IMR-90 (cell line): ENCODE measurements around the gene GPR75. TPM values are rescaled to one million over a fixed set of nuclear protein-coding genes. Genes with fewer than 3 reads are reported as not detected.

Experiments used
- ATAC-seq: fragments of 200-7000 bp; cut with Tn5 transposase; 2 replicates; pipeline ENCODE4 v1.9.1; 2020; ENCODE audit warnings: low read depth, mild to moderate bottlenecking, moderate library complexity
- BruUV-seq: library from RNA; stranded (reverse); fragments of 400-500 nt; replicated peaks from 2 replicates; lab custom pipeline; 2021; lab: Mats Ljungman, UMichigan
- CTCF ChIA-PET: fragments of 300-600 bp; formaldehyde crosslinking; extraction: SDS; loops from one replicate; lab custom pipeline; 2021; ENCODE audit warnings: antibody characterized with exemption; lab: Yijun Ruan, JAX
- POLR2A ChIA-PET: fragments of 300-600 bp; sonication (Branson Sonifier 250); formaldehyde crosslinking; loops from one replicate; lab custom pipeline; 2022; ENCODE audit warnings: antibody characterized with exemption; ENCODE audit not compliant: unreplicated experiment; lab: Charles Lee
- DNase-seq: peaks from one replicate; pipeline ENCODE4 v3.0.0; 2013
- H2AFZ ChIP-seq: replicated peaks from 2 replicates; pipeline ENCODE3; 2013; ENCODE audit warnings: low read length, mild to moderate bottlenecking; ENCODE audit not compliant: poor library complexity
- H2AK5ac ChIP-seq: 2 replicates; pipeline ENCODE4 v1.6.1; 2013; ENCODE audit warnings: low read depth, low read length, inconsistent platforms
- H2AK9ac ChIP-seq: replicated peaks from 2 replicates; pipeline ENCODE3; 2013; ENCODE audit warnings: mild to moderate bottlenecking, low read depth, low read length, moderate library complexity; ENCODE audit not compliant: poor library complexity
- H2BK120ac ChIP-seq: 2 replicates; pipeline ENCODE4 v1.6.1; 2013; ENCODE audit warnings: low read depth, low read length, inconsistent platforms
- H2BK15ac ChIP-seq: 3 replicates; pipeline ENCODE4 v1.6.1; 2013; ENCODE audit warnings: low read depth, low read length, inconsistent platforms
- H2BK20ac ChIP-seq: 2 replicates; pipeline ENCODE4 v1.6.1; 2013; ENCODE audit warnings: low read depth, mild to moderate bottlenecking, inconsistent platforms, low read length, moderate library complexity
- H2BK5ac ChIP-seq: 2 replicates; pipeline ENCODE4 v1.6.1; 2013; ENCODE audit warnings: mild to moderate bottlenecking, low read depth, low read length, inconsistent platforms; ENCODE audit not compliant: poor library complexity, severe bottlenecking
- H3K14ac ChIP-seq: replicated peaks from 2 replicates; pipeline ENCODE4 v1.6.1; 2013; ENCODE audit warnings: low read depth, low read length, inconsistent platforms
- H3K18ac ChIP-seq: 2 replicates; pipeline ENCODE4 v1.6.1; 2013; ENCODE audit warnings: low read depth, low read length, control low read depth
- H3K23ac ChIP-seq: 2 replicates; pipeline ENCODE4 v1.6.1; 2013; ENCODE audit warnings: low read depth, low read length, inconsistent platforms
- H3K27ac ChIP-seq: 2 replicates; pipeline ENCODE4 v1.5.1; 2013; ENCODE audit warnings: mild to moderate bottlenecking, control low read depth, low read length; ENCODE audit not compliant: insufficient read depth
- H3K27me3 ChIP-seq: 2 replicates; pipeline ENCODE4 v1.6.1; 2013; ENCODE audit warnings: low read length; ENCODE audit not compliant: control insufficient read depth, insufficient read depth
- H3K36me3 ChIP-seq: 2 replicates; pipeline ENCODE4 v1.6.1; 2013; ENCODE audit warnings: low read length, mixed read lengths; ENCODE audit not compliant: control insufficient read depth, insufficient read depth
- H3K4ac ChIP-seq: 2 replicates; pipeline ENCODE4 v1.6.1; 2013; ENCODE audit warnings: low read depth, low read length, inconsistent platforms
- H3K4me1 ChIP-seq: 2 replicates; pipeline ENCODE4 v1.6.1; 2013; ENCODE audit warnings: low read length, mixed read lengths; ENCODE audit not compliant: control insufficient read depth, insufficient read depth
- H3K4me2 ChIP-seq: 2 replicates; pipeline ENCODE4 v1.6.1; 2013; ENCODE audit warnings: low read depth, mild to moderate bottlenecking, control low read depth, low read length, moderate library complexity
- H3K4me3 ChIP-seq: 2 replicates; pipeline ENCODE4 v1.5.1; 2013; ENCODE audit warnings: low read depth, mild to moderate bottlenecking, control low read depth, low read length, moderate library complexity; ENCODE audit not compliant: insufficient read depth
- H3K56ac ChIP-seq: 2 replicates; pipeline ENCODE4 v1.6.1; 2013; ENCODE audit warnings: low read length, inconsistent platforms; ENCODE audit not compliant: insufficient read depth; ENCODE audit errors: extremely low read depth
- H3K79me1 ChIP-seq, 2 experiments: 2 replicates each; pipeline ENCODE4 v1.6.1; 2013; ENCODE audit warnings: low read length in 2 of 2, inconsistent platforms in 1 of 2, low read depth in 1 of 2
- H3K9ac ChIP-seq: 2 replicates; pipeline ENCODE4 v1.6.1; 2013; ENCODE audit warnings: low read depth, low read length, control low read depth
- H3K9me1 ChIP-seq: 2 replicates; pipeline ENCODE4 v1.6.1; 2013; ENCODE audit warnings: low read length, inconsistent platforms; ENCODE audit not compliant: insufficient read depth
- H3K9me3 ChIP-seq: 2 replicates; pipeline ENCODE4 v1.6.1; 2013; ENCODE audit warnings: low read length; ENCODE audit not compliant: control insufficient read depth, insufficient read depth
- H4K20me1 ChIP-seq: 2 replicates; pipeline ENCODE4 v1.6.1; 2013; ENCODE audit warnings: low read length, inconsistent platforms; ENCODE audit not compliant: insufficient read depth
- H4K5ac ChIP-seq: 2 replicates; pipeline ENCODE4 v1.6.1; 2013; ENCODE audit warnings: mild to moderate bottlenecking, low read depth, low read length, control low read depth
- H4K8ac ChIP-seq, 2 experiments: 2 replicates each; pipeline ENCODE4 v1.6.1; 2013; ENCODE audit warnings: low read depth in 2 of 2, low read length in 2 of 2, control low read depth in 1 of 2, inconsistent platforms in 1 of 2
- H4K91ac ChIP-seq: 2 replicates; pipeline ENCODE4 v1.6.1; 2013; ENCODE audit warnings: low read depth, low read length, inconsistent platforms; ENCODE audit not compliant: insufficient read depth
- BHLHE40 ChIP-seq: fragments of 150-350 bp; IDR thresholded peaks from 2 replicates; pipeline ENCODE4 v1.6.1; 2016; ENCODE audit warnings: mild to moderate bottlenecking, low read depth, low read length
- CEBPB ChIP-seq: IDR thresholded peaks from 2 replicates; pipeline ENCODE4 v1.6.1; 2012; ENCODE audit warnings: low read depth, low read length, improper control_type of control experiment
- NFE2L2 ChIP-seq: fragments of 150-350 bp; IDR thresholded peaks from 2 replicates; pipeline ENCODE4 v1.6.1; 2016; ENCODE audit warnings: low read depth, mild to moderate bottlenecking, low read length
- RFX5 ChIP-seq: IDR thresholded peaks from 2 replicates; pipeline ENCODE4 v1.8.0; 2012; ENCODE audit warnings: low read depth, mild to moderate bottlenecking, low read length, moderate library complexity
- SMC3 ChIP-seq: fragments of 150-350 bp; IDR thresholded peaks from 2 replicates; pipeline ENCODE4 v1.6.1; 2016; ENCODE audit warnings: low read depth, mild to moderate bottlenecking, antibody characterized with exemption, low read length, moderate library complexity
- WGBS, 2 experiments: methylation state at CpG; one replicate each; pipeline versions ENCODE4 v1.1.5 to v1.1.7; 2013; ENCODE audit warnings: missing lambda C conversion rate in 2 of 2; ENCODE audit not compliant: insufficient read length in 1 of 2; ENCODE audit errors: extremely low coverage in 2 of 2; 5-methylcytosine and 5-hydroxymethylcytosine counted together
- dilution Hi-C: fragments of 300-500 bp; cut with HindIII; formaldehyde crosslinking; loops from one replicate; pipeline ENCODE4 v1.14.3; 2018; ENCODE audit warnings: low sequenced_read_pairs; ENCODE audit not compliant: unreplicated experiment
- in situ Hi-C: fragments of 300-500 bp; cut with MboI; formaldehyde crosslinking; loops from 3 replicates; pipeline ENCODE4 v1.14.3; 2019; ENCODE audit warnings: low sequenced_read_pairs, inconsistent platforms, mixed read lengths
- intact Hi-C: fragments of 100-400 bp; cut with micrococcal nuclease; formaldehyde crosslinking; loops from 2 replicates; pipeline ENCODE4 v1.10.0; 2022
- polyA plus RNA-seq, 3 experiments: library from polyadenylated mRNA; depleted of rRNA; stranded (reverse); fragments of >200 nt; gene quantifications; 2 replicates each; pipeline ENCODE4 v1.2.3, GENCODE V29; 2012; ENCODE audit warnings: low replicate concordance in 1 of 3
- total RNA-seq: library from RNA; depleted of rRNA; stranded (reverse); fragments of >200 nt; gene quantifications from 2 replicates; pipeline ENCODE4 v1.2.3, GENCODE V29; 2012
- TF ChIP-seq, protein P1 (sequence below): fragments of 150-350 bp; IDR thresholded peaks from 2 replicates; pipeline ENCODE4 v1.6.1; 2017; ENCODE audit warnings: mild to moderate bottlenecking, antibody characterized with exemption, low read length, low read depth

Gene GPR75
- total and polyA plus RNA-seq, 2 of the 4 experiments (the other 2 are of a cell fraction): 1.4 to 2.1 TPM

DNA sequence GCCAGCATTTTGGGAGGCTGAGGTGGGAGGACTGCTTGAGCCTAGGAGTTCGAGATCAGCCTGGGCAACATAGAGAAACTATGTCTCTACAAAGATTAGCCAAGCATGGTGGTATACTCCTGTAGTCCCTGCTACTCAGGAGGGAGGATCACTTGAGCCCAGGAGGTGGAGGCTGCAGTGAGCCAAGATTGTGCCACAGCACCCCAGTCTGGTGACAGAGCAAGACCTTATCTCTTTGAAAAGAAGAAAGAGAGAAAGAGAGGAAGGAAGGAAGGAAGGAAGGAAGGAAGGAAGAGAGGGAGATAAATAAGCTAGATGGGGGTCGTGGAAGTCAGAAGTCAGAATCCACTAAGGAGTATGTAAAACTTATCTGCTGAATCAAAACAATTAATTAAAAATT, 16.2 kb downstream of the GPR75 start:
- Histone ChIP-seq H3K9me1 (no peaks in the 10 kb centered on the region), H3K4ac (no peak overlapping the region), H4K8ac (no peak overlapping the region), H4K5ac (no peak overlapping the region), H3K4me2 (no peak overlapping the region), H3K4me3 (no peak overlapping the region), H3K56ac (no peak overlapping the region), H3K23ac (no peak overlapping the region), H2AK9ac (no peak overlapping the region), H2BK120ac (no peak overlapping the region), H4K20me1 (no peaks in the 10 kb centered on the region), H3K9ac (no peak overlapping the region), H2AK5ac (no peak overlapping the region), H3K27ac (no peak overlapping the region), H4K91ac (no peak overlapping the region), H2AFZ (no peak overlapping the region), H3K14ac (no peak overlapping the region), H3K9me3 (peaks cover 2% of the 10 kb centered on the region), H3K27me3 (no peaks in the 10 kb centered on the region), H3K79me1 (no peaks in the 10 kb centered on the region), H3K4me1 (no peaks in the 10 kb centered on the region), H3K36me3 (no peaks in the 10 kb centered on the region; the same call in 1 of the 2 replicates), H2BK5ac (no peak overlapping the region), H2BK20ac (no peak overlapping the region), H2BK15ac (no peak overlapping the region), H3K18ac (no peak overlapping the region)
- TF ChIP-seq RFX5 (no peak), BHLHE40 (no peak), NFE2L2 (no peak), SMC3 (no peak), CEBPB (no peak)
- TF ChIP-seq, protein P1, sequence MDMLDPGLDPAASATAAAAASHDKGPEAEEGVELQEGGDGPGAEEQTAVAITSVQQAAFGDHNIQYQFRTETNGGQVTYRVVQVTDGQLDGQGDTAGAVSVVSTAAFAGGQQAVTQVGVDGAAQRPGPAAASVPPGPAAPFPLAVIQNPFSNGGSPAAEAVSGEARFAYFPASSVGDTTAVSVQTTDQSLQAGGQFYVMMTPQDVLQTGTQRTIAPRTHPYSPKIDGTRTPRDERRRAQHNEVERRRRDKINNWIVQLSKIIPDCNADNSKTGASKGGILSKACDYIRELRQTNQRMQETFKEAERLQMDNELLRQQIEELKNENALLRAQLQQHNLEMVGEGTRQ: no peak
- ATAC-seq (no peak), DNase-seq (no peak)
- in situ Hi-C loops: no loop called here
- 67% methylated on average over 1 of the region's 2 CpGs; no CpG with 5 or more reads in 1 of the 2 experiments for WGBS, 2 experiments
- no TSS peak for BruUV-seq
- intact Hi-C loops: no loop called here
- dilution Hi-C loops: no loop called here
- POLR2A ChIA-PET: no interaction called here
- CTCF ChIA-PET: no interaction called here
